Mucosa of descending colon (tissue), 3 donors: ENCODE data around the gene SGMS1. TPM values are rescaled to one million over a fixed set of nuclear protein-coding genes. Genes with fewer than 3 reads are reported as not detected.

Experiments used
- ATAC-seq: fragments of 200-7000 bp; cut with Tn5 transposase; one replicate; pipeline ENCODE4 v1.9.1; 2020; ENCODE audit warnings: mild to moderate bottlenecking, moderate library complexity
- DNase-seq, 3 donors: peaks; one replicate each; pipeline ENCODE4 v3.0.0-alpha.2; 2020
- H3K36me3 ChIP-seq: fragments of 200-600 bp; one replicate; pipeline ENCODE4 v1.8.0; 2021; ENCODE audit warnings: low read depth, mild to moderate bottlenecking
- H3K4me1 ChIP-seq: fragments of 200-600 bp; one replicate; pipeline ENCODE4 v1.8.0; 2021; ENCODE audit warnings: low read depth, mild to moderate bottlenecking
- H3K4me3 ChIP-seq: fragments of 200-600 bp; one replicate; pipeline ENCODE4 v1.8.0; 2021; ENCODE audit warnings: mild to moderate bottlenecking
- H3K9me3 ChIP-seq: fragments of 200-600 bp; one replicate; pipeline ENCODE4 v1.8.0; 2021; ENCODE audit warnings: mild to moderate bottlenecking
- intact Hi-C, 2 donors: fragments of 100-400 bp; cut with DNase I in 1 of 2; cut with micrococcal nuclease in 1 of 2; formaldehyde crosslinking; loops; one replicate each; pipeline versions ENCODE4 v1.11.0 to v1.11.1; 2022; cut with DNase I, micrococcal nuclease
- total RNA-seq, 3 donors: library from RNA; stranded (reverse); fragmentation: NEBNext Ultra II Directional in 2 of 3; extraction: Animal tissue kit (Norgen Biotek cat#: 25700) in 2 of 3; gene quantifications; one replicate each; pipeline versions ENCODE4 v1.2.1 to v1.2.4, GENCODE V29; 2021 to 2023
- TF ChIP-seq, protein P1 (sequence below): fragments of 200-600 bp; IDR thresholded peaks from one replicate; pipeline ENCODE4 v1.8.0; 2022; ENCODE audit warnings: antibody characterized with exemption, mild to moderate bottlenecking
- donor health status: DM: no; HTN: no; CAD: no; lungs with moderate emphysema.
- donor health status: DM: no; HTN: no; CAD: no.
- donor health status: DM: no; HTN: yes; CAD: no.

SGMS1 gene
- total RNA-seq, 3 donors from 2014 or later = 14.4 to 28.4 (median 20.0) TPM

GRCh38 chr10:50605951-50606270, 17.8 kb downstream of the SGMS1 start:
- Histone ChIP-seq H3K36me3 (no peaks in the 10 kb centered on the region), H3K4me3 (no peak overlapping the region), H3K9me3 (no peaks in the 10 kb centered on the region), H3K4me1 (peaks cover 29% of the 10 kb centered on the region)
- ATAC-seq (no peak), DNase-seq (no peak)
- TF ChIP-seq, protein P1, sequence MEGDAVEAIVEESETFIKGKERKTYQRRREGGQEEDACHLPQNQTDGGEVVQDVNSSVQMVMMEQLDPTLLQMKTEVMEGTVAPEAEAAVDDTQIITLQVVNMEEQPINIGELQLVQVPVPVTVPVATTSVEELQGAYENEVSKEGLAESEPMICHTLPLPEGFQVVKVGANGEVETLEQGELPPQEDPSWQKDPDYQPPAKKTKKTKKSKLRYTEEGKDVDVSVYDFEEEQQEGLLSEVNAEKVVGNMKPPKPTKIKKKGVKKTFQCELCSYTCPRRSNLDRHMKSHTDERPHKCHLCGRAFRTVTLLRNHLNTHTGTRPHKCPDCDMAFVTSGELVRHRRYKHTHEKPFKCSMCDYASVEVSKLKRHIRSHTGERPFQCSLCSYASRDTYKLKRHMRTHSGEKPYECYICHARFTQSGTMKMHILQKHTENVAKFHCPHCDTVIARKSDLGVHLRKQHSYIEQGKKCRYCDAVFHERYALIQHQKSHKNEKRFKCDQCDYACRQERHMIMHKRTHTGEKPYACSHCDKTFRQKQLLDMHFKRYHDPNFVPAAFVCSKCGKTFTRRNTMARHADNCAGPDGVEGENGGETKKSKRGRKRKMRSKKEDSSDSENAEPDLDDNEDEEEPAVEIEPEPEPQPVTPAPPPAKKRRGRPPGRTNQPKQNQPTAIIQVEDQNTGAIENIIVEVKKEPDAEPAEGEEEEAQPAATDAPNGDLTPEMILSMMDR = no peak
- intact Hi-C loops = no loop called here

DNA sequence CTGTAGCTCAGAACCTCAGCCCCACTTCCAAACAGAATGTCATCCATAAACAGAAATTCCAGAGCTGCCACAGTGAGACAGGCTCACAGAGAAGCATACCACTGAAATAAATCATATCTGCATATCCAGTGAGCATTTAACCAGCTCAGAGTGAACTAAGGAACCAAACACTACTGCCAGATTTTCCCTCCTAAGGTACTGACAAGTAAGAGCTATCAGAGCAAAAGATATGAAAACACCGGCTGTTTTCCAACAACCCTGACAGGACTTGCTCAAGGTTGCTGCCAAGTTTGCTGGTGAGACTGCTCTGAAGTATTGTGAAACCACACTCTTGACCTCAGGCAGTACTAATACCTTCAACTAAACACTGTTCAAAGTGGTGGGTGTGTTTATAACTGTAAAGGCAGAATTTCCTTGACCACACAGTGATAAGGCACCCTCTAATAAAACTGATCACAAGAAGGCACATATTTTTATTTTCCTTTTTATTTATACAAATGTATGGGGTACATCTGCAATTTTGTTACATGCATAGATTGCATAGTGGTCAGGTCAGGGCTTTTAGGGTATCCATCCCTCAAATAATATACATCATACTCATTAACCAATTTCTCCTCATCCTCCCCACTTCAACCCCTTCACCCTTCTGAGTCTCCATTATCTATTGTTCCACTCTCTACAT, 18.3 kb downstream of the SGMS1 start:
- TF ChIP-seq, protein P1 = no peak
- intact Hi-C loops = no loop called here
- H3K9me3 ChIP-seq = no peaks in the 10 kb centered on the region
- no peaks in the 10 kb centered on the region for H3K36me3 ChIP-seq
- ATAC-seq = peak; percentile 88
- peak in 1 of 3 donors; percentile 39 for DNase-seq
- peaks cover 29% of the 10 kb centered on the region for H3K4me1 ChIP-seq
- no peak overlapping the region for H3K4me3 ChIP-seq

- TF ChIP-seq, protein P1 = no peak
- no peak for DNase-seq
- Histone ChIP-seq H3K4me3 (no peak overlapping the region), H3K9me3 (no peaks in the 10 kb centered on the region), H3K4me1 (peaks cover 29% of the 10 kb centered on the region), H3K36me3 (no peaks in the 10 kb centered on the region)
- intact Hi-C loops = no loop called here
- peak; percentile 15 for ATAC-seq
Observed at GRCh38 chr10:50604809-50605208, 18.9 kb downstream of the SGMS1 start.

GRCh38 chr10:50604049-50604640, 19.6 kb downstream of the SGMS1 start:
- intact Hi-C loops = no loop called here
- no peaks in the 10 kb centered on the region for H3K36me3 ChIP-seq
- TF ChIP-seq, protein P1 = no peak
- no peaks in the 10 kb centered on the region for H3K9me3 ChIP-seq
- no peak overlapping the region for H3K4me3 ChIP-seq
- H3K4me1 ChIP-seq = peaks cover 29% of the 10 kb centered on the region
- ATAC-seq (peak; percentile 62), DNase-seq (no peak)

- no peaks in the 10 kb centered on the region for H3K36me3 ChIP-seq
- intact Hi-C loops = no loop called here
- ATAC-seq (no peak), DNase-seq (no peak)
- TF ChIP-seq, protein P1 = no peak
- peaks cover 28% of the 10 kb centered on the region for H3K4me1 ChIP-seq
- no peaks in the 10 kb centered on the region for H3K9me3 ChIP-seq
- H3K4me3 ChIP-seq = no peak overlapping the region
Observed at GRCh38 chr10:50603151-50603850, 20.5 kb downstream of the SGMS1 start.
